ENCODE measurements around the gene FOXP4. TPM values are rescaled to one million over a fixed set of nuclear protein-coding genes. Genes with fewer than 3 reads are reported as not detected.

Gene FOXP4
- total RNA-seq, 1 donor from 2014 or later, result 2.7 TPM

DNA sequence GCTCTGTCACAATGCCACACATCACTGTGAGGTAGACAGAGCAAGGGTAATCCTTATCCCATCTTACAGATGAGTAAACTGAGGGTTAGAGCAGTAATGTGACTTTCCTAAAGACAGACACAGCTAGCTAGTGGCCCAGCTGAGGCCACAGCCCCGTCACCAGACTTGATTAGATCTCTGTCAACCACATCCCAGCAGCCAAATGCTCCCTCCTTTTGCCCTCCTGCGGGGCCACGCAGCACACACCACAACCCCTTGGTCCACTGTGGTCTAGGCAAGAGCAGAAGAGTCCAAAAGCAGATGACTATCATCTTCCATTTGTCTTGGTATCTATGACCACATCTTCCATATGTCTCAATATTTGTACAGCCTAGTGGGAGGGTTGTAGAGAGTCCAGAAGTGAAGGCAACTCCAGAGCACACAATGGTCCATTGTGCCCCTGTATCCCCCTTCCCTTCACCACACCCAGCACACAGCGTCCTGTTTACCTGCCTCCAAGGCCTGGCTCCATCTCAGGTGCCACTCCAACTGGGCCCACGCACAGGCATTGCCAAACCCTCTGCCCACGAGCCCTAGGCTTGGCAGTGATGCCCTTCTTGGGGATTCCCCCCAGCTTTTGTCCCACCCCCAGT is 47.1 kb upstream of the FOXP4 start:
- peaks cover 14% of the 10 kb centered on the region for H4K20me1 ChIP-seq (ENCODE audit: low read depth)
- Mint-ChIP-seq H3K36me3 (no peaks in the 10 kb centered on the region), H3K9me3 (no peaks in the 10 kb centered on the region), H3K4me1 (peaks cover 55% of the 10 kb centered on the region), H3K4me3 (no peak overlapping the region), H3K27ac (no peak overlapping the region), H3K27me3 (ENCODE audit: insufficient read depth, low read depth) (peaks cover 29% of the 10 kb centered on the region)
- no peak overlapping the region for H2AFZ ChIP-seq (replicated peaks)
- no peak for TF ChIP-seq CTCF (IDR thresholded peaks at IDR 0.05)
- no peak for TF ChIP-seq EZH2phosphoT487 (IDR thresholded peaks at IDR 0.05)
- no peak for TF ChIP-seq EZH2 (IDR thresholded peaks at IDR 0.05)
- H3K9me3 ChIP-seq (ENCODE audit: low read depth), result no peaks in the 10 kb centered on the region
- H3K27me3 ChIP-seq, result peaks cover 92% of the 10 kb centered on the region
- H3K4me3 ChIP-seq, result no peak overlapping the region
- peaks cover 22% of the 10 kb centered on the region for H3F3A ChIP-seq (ENCODE audit: low read depth)
- H3K4me1 ChIP-seq, result peaks cover 26% of the 10 kb centered on the region
- H3K36me3 ChIP-seq, result no peaks in the 10 kb centered on the region
- DNase-seq (ENCODE audit: low spot score), result no peak
- H3K4me2 ChIP-seq, result no peak overlapping the region
- H3K9ac ChIP-seq, result no peak overlapping the region
- no peak overlapping the region for H3K27ac ChIP-seq
- H3K79me2 ChIP-seq (ENCODE audit: low read depth), result no peaks in the 10 kb centered on the region

DNA sequence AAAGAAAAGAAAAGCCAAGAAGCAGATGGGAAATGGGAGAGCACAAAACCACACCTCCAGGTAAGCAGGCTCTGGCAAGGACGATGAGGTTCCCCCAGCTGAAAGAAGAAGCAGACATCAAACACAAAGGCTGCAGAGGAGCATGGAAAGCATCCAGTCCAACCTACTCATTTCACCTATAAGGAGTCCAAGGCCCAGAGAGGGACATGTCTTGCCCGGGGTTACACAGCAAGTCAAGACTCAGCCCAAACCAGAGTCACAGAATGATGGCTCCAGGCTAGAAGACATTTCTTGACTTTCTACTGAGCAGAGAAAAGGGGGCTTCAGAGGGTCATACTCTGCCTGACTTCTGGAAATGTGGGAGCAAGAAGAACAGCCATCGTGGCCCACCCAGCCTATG is 45.6 kb upstream of the FOXP4 start:
- no peak overlapping the region for H3K9ac ChIP-seq
- H3K27ac ChIP-seq, result no peak overlapping the region
- peaks cover 92% of the 10 kb centered on the region for H3K27me3 ChIP-seq
- Mint-ChIP-seq H3K4me1 (peaks cover 50% of the 10 kb centered on the region), H3K27ac (peak overlapping the region; percentile 30), H3K9me3 (no peaks in the 10 kb centered on the region), H3K27me3 (ENCODE audit: insufficient read depth, low read depth) (peaks cover 33% of the 10 kb centered on the region), H3K36me3 (no peaks in the 10 kb centered on the region), H3K4me3 (no peak overlapping the region)
- no peak for TF ChIP-seq EZH2 (IDR thresholded peaks at IDR 0.05)
- no peak for TF ChIP-seq EZH2phosphoT487 (IDR thresholded peaks at IDR 0.05)
- TF ChIP-seq CTCF (IDR thresholded peaks at IDR 0.05), result no peak
- H3K9me3 ChIP-seq (ENCODE audit: low read depth), result no peaks in the 10 kb centered on the region
- H3F3A ChIP-seq (ENCODE audit: low read depth), result peaks cover 29% of the 10 kb centered on the region
- DNase-seq (ENCODE audit: low spot score), result no peak
- no peak overlapping the region for H2AFZ ChIP-seq (replicated peaks)
- H3K4me3 ChIP-seq, result no peak overlapping the region
- H3K4me2 ChIP-seq, result no peak overlapping the region
- no peaks in the 10 kb centered on the region for H3K36me3 ChIP-seq
- H4K20me1 ChIP-seq (ENCODE audit: low read depth), result peaks cover 12% of the 10 kb centered on the region
- peaks cover 29% of the 10 kb centered on the region for H3K4me1 ChIP-seq
- H3K79me2 ChIP-seq (ENCODE audit: low read depth), result no peaks in the 10 kb centered on the region

DNA sequence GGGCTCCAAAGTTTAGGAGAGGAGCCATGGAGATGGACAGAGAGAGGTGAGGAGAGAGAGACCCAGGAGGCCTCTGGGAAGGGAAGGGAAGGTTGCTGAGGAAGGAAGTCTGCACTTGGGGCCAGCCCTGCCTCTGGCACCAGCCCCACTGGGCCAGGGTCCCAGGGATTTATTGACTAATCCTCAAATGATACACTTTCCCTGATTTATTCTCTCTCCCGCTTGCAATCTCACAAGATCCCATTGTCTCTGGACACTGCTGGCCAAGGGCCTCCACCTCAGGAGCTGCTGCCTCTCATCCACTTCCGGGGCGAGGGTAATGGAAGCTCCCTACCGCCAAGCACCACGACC is 43.6 kb upstream of the FOXP4 start:
- H3K36me3 Mint-ChIP-seq, result no peaks in the 10 kb centered on the region
- Histone ChIP-seq H3K36me3 (no peaks in the 10 kb centered on the region), H3K4me1 (peaks cover 31% of the 10 kb centered on the region), H3K27me3 (peaks cover 92% of the 10 kb centered on the region), H3K4me2 (peak overlapping the region; percentile 80), H4K20me1 (ENCODE audit: low read depth) (peaks cover 17% of the 10 kb centered on the region), H3K4me3 (peak overlapping the region; percentile 43), H3K79me2 (ENCODE audit: low read depth) (no peaks in the 10 kb centered on the region), H3K27ac (no peak overlapping the region), H3K9me3 (ENCODE audit: low read depth) (no peaks in the 10 kb centered on the region), H3F3A (ENCODE audit: low read depth) (peaks cover 39% of the 10 kb centered on the region), H3K9ac (no peak overlapping the region), H2AFZ (replicated peaks) (peak overlapping the region; percentile 37)
- peak overlapping the region; percentile 75 for H3K4me3 Mint-ChIP-seq
- DNase-seq (ENCODE audit: low spot score), result peak; percentile 32
- TF ChIP-seq EZH2phosphoT487 (IDR thresholded peaks at IDR 0.05) (no peak), CTCF (IDR thresholded peaks at IDR 0.05) (no peak), EZH2 (IDR thresholded peaks at IDR 0.05) (no peak)
- peaks cover 44% of the 10 kb centered on the region for H3K4me1 Mint-ChIP-seq
- peaks cover 41% of the 10 kb centered on the region for H3K27me3 Mint-ChIP-seq (ENCODE audit: insufficient read depth, low read depth)
- no peak overlapping the region for H3K27ac Mint-ChIP-seq
- H3K9me3 Mint-ChIP-seq, result no peaks in the 10 kb centered on the region

All from neural progenitor cell (in vitro differentiated cells).